Keratinocyte (primary cell): ENCODE measurements around the gene AKAP13.

Source experiments
- EZH2 ChIP-seq: IDR thresholded peaks from one replicate; pipeline ENCODE4 v1.6.1; 2012; ENCODE audit warnings: inconsistent platforms, mild to moderate bottlenecking, low read length, moderate library complexity
- TF ChIP-seq, protein P1 (sequence below), 3 experiments: IDR thresholded peaks in 1 of 3; conservative IDR thresholded peaks in 1 of 3; optimal IDR thresholded peaks in 1 of 3; 2 replicates in 2 of 3; 3 replicates in 1 of 3; pipeline versions ENCODE3 to v1.5.1; 2011; ENCODE audit warnings: low read length in 3 of 3, mild to moderate bottlenecking in 3 of 3, moderate library complexity in 2 of 3, control low read depth in 1 of 3, inconsistent platforms in 1 of 3; ENCODE audit not compliant: insufficient read depth in 2 of 3; ENCODE audit errors: extremely low read depth in 1 of 3

- no peak for TF ChIP-seq EZH2
- TF ChIP-seq, protein P1, sequence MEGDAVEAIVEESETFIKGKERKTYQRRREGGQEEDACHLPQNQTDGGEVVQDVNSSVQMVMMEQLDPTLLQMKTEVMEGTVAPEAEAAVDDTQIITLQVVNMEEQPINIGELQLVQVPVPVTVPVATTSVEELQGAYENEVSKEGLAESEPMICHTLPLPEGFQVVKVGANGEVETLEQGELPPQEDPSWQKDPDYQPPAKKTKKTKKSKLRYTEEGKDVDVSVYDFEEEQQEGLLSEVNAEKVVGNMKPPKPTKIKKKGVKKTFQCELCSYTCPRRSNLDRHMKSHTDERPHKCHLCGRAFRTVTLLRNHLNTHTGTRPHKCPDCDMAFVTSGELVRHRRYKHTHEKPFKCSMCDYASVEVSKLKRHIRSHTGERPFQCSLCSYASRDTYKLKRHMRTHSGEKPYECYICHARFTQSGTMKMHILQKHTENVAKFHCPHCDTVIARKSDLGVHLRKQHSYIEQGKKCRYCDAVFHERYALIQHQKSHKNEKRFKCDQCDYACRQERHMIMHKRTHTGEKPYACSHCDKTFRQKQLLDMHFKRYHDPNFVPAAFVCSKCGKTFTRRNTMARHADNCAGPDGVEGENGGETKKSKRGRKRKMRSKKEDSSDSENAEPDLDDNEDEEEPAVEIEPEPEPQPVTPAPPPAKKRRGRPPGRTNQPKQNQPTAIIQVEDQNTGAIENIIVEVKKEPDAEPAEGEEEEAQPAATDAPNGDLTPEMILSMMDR (optimal IDR thresholded peaks at IDR 0.05 in 1 of 3, IDR thresholded peaks at IDR 0.05 in 1 of 3, conservative IDR thresholded peaks at IDR 0.05 in 1 of 3; ENCODE audit: extremely low read depth in 1 of 3, insufficient read depth in 2 of 3, low read length in 3 of 3), result no peak
Measured at GRCh38 chr15:85498471-85498870, 118.1 kb downstream of the AKAP13 start.
